ENCODE data around the gene TIMM44. TPM values are rescaled to one million over a fixed set of nuclear protein-coding genes. Genes with fewer than 3 reads are reported as not detected.

The TIMM44 gene
- total and polyA plus RNA-seq, 7 donors, result 33.0 to 80.1 (median 72.4) TPM

- intact Hi-C loops (cut with DNase I), result no loop called here
- TF ChIP-seq CTCF (IDR thresholded peaks at IDR 0.05), result no peak
- no peak for TF ChIP-seq POLR2AphosphoS5 (IDR thresholded peaks at IDR 0.05)
- no peak for TF ChIP-seq POLR2A (IDR thresholded peaks at IDR 0.05)
- TF ChIP-seq EP300 (IDR thresholded peaks at IDR 0.05), result no peak
- Histone ChIP-seq H3K27ac (peak overlapping the region in 1 of 4 donors; percentile 8), H3K36me3 (peaks cover 18 to 89% (median 44%) of the 10 kb centered on the region in 4 donors), H3K4me1 (peaks cover 0 to 20% (median 19%) of the 10 kb centered on the region in 4 donors), H3K4me3 (no peak overlapping the region), H3K9me3 (no peaks in the 10 kb centered on the region), H3K27me3 (no peaks in the 10 kb centered on the region)
- WGBS, 2 donors, result 91 to 93% methylated on average over 12 of the region's 12 CpGs
- DNase-seq, result no peak
Measured at GRCh38 chr19:7978179-7978825, 34.8 kb upstream of the TIMM44 start.

GRCh38 chr19:7977723-7978040 lies 34.2 kb upstream of the TIMM44 start:
- WGBS, 2 donors, result 96 to 97% methylated on average over 6 of the region's 6 CpGs
- no peak for TF ChIP-seq CTCF (IDR thresholded peaks at IDR 0.05)
- TF ChIP-seq POLR2A (IDR thresholded peaks at IDR 0.05), result no peak
- no peak for TF ChIP-seq POLR2AphosphoS5 (IDR thresholded peaks at IDR 0.05)
- no peak for TF ChIP-seq EP300 (IDR thresholded peaks at IDR 0.05)
- Histone ChIP-seq H3K27me3 (no peaks in the 10 kb centered on the region), H3K4me1 (peaks cover 0 to 20% (median 19%) of the 10 kb centered on the region in 4 donors), H3K27ac (no peak overlapping the region), H3K4me3 (no peak overlapping the region), H3K36me3 (peaks cover 18 to 91% (median 44%) of the 10 kb centered on the region in 4 donors), H3K9me3 (no peaks in the 10 kb centered on the region)
- DNase-seq, result no peak
- intact Hi-C loops (cut with DNase I), result no loop called here

GRCh38 chr19:7977021-7977722 lies 33.7 kb upstream of the TIMM44 start:
- no peak overlapping the region for H3K4me3 ChIP-seq
- no peaks in the 10 kb centered on the region for H3K9me3 ChIP-seq
- intact Hi-C loops (cut with DNase I), result no loop called here
- peaks cover 18 to 91% (median 45%) of the 10 kb centered on the region in 4 donors for H3K36me3 ChIP-seq
- 96 to 97% methylated on average over 15 of the region's 15 CpGs for WGBS, 2 donors
- no peak for DNase-seq
- H3K27ac ChIP-seq, result no peak overlapping the region
- no peak for TF ChIP-seq POLR2AphosphoS5 (IDR thresholded peaks at IDR 0.05)
- TF ChIP-seq POLR2A (IDR thresholded peaks at IDR 0.05), result no peak
- TF ChIP-seq CTCF (IDR thresholded peaks at IDR 0.05), result no peak
- TF ChIP-seq EP300 (IDR thresholded peaks at IDR 0.05), result no peak
- H3K27me3 ChIP-seq, result no peaks in the 10 kb centered on the region
- peaks cover 0 to 20% (median 19%) of the 10 kb centered on the region in 4 donors for H3K4me1 ChIP-seq

GRCh38 chr19:7976461-7976860 lies 33.0 kb upstream of the TIMM44 start:
- TF ChIP-seq POLR2A (IDR thresholded peaks at IDR 0.05), result no peak
- TF ChIP-seq CTCF (IDR thresholded peaks at IDR 0.05), result no peak
- no peak for TF ChIP-seq EP300 (IDR thresholded peaks at IDR 0.05)
- no peak for TF ChIP-seq POLR2AphosphoS5 (IDR thresholded peaks at IDR 0.05)
- 84 to 97% methylated on average over 4 of the region's 4 CpGs for WGBS, 2 donors

More at GRCh38 chr19:7976461-7976860, 33.0 kb upstream of the TIMM44 start:
- intact Hi-C loops (cut with DNase I), result no loop called here
- no peaks in the 10 kb centered on the region for H3K9me3 ChIP-seq
- H3K36me3 ChIP-seq, result peaks cover 18 to 91% (median 48%) of the 10 kb centered on the region in 4 donors
- no peak overlapping the region for H3K27ac ChIP-seq
- peaks cover 0 to 20% (median 19%) of the 10 kb centered on the region in 4 donors for H3K4me1 ChIP-seq
- H3K27me3 ChIP-seq, result no peaks in the 10 kb centered on the region
- DNase-seq, result no peak
- no peak overlapping the region for H3K4me3 ChIP-seq

Data from sigmoid colon (tissue), 7 donors.